Fibroblast of pulmonary artery (primary cell): ENCODE data around the gene HMGB4.
A peak's percentile ranks its signal among the peaks of the same experiment; 100 is the strongest.

ENCODE experiments used
- DNase-seq: peaks from one replicate; pipeline ENCODE4 v3.0.0-alpha.2; 2010; ENCODE audit warnings: low read depth
- H3K4me3 ChIP-seq: replicated peaks from 2 replicates; pipeline ENCODE4 v1.5.1; 2011; ENCODE audit warnings: low read depth, mild to moderate bottlenecking, control low read depth, low read length, moderate library complexity
- CTCF ChIP-seq: IDR thresholded peaks from 2 replicates; pipeline ENCODE4 v1.5.1; 2011; ENCODE audit warnings: mild to moderate bottlenecking, control low read depth, low read length, inconsistent platforms; ENCODE audit errors: missing control alignments

HMGB4 gene

GRCh38 chr1:33893147-33893830, 29.4 kb downstream of the HMGB4 start:
- DNase-seq, result peak; percentile 5
- TF ChIP-seq CTCF, result no peak
- no peak overlapping the region for H3K4me3 ChIP-seq

GRCh38 chr1:33895396-33895795, 31.5 kb downstream of the HMGB4 start:
- no peak for DNase-seq
- no peak overlapping the region for H3K4me3 ChIP-seq
- no peak for TF ChIP-seq CTCF

- no peak for DNase-seq
- H3K4me3 ChIP-seq, result no peak overlapping the region
- TF ChIP-seq CTCF, result no peak
Measured at GRCh38 chr1:33895976-33896375, 32.1 kb downstream of the HMGB4 start.

GRCh38 chr1:33897092-33897725, 33.3 kb downstream of the HMGB4 start:
- H3K4me3 ChIP-seq, result no peak overlapping the region

GRCh38 chr1:33898406-33898805, 34.5 kb downstream of the HMGB4 start:
- DNase-seq, result no peak
- no peak for TF ChIP-seq CTCF
- H3K4me3 ChIP-seq, result no peak overlapping the region

More at GRCh38 chr1:33897092-33897725, 33.3 kb downstream of the HMGB4 start:
- no peak for TF ChIP-seq CTCF
- DNase-seq, result no peak

GRCh38 chr1:33898881-33899280, 35.0 kb downstream of the HMGB4 start:
- no peak overlapping the region for H3K4me3 ChIP-seq
- no peak for DNase-seq
- TF ChIP-seq CTCF, result no peak

- H3K4me3 ChIP-seq, result no peak overlapping the region
- no peak for TF ChIP-seq CTCF
- no peak for DNase-seq
Measured at GRCh38 chr1:33899746-33900145, 35.9 kb downstream of the HMGB4 start.
